OCI-LY3 (cell line): ENCODE measurements around the gene ALKBH1.

Source experiments
- H2AFZ ChIP-seq: fragments of 200-600, 300-600 bp; shearing (Covaris generic); 2 replicates; pipeline ENCODE4 v1.6.0; 2014; ENCODE audit warnings: antibody characterized with exemption, low read depth, low read length
- H3K27ac ChIP-seq: fragments of 200-600, 300-600 bp; sonication (generic); 2 replicates; pipeline ENCODE4 v1.5.1; 2014; ENCODE audit warnings: mild to moderate bottlenecking, low read length, moderate library complexity, mixed read lengths
- H3K27me3 ChIP-seq: fragments of 200-600, 300-600 bp; sonication (generic); 2 replicates; pipeline ENCODE4 v1.6.1; 2014; ENCODE audit warnings: low read depth, low read length, mixed read lengths
- H3K36me3 ChIP-seq: fragments of 200-600, 300-600 bp; sonication (generic); replicated peaks from 2 replicates; pipeline ENCODE3; 2014; ENCODE audit warnings: low read depth, low read length, mixed read lengths
- H3K4me1 ChIP-seq: fragments of 300-600, 200-600 bp; sonication (generic); 2 replicates; pipeline ENCODE4 v1.6.1; 2014; ENCODE audit warnings: low read length, mixed read lengths
- H3K4me2 ChIP-seq: fragments of 200-600, 300-600 bp; sonication (generic); 2 replicates; pipeline ENCODE4 v1.6.1; 2014; ENCODE audit warnings: low read length, mixed read lengths
- H3K4me3 ChIP-seq: fragments of 300-600, 200-600 bp; sonication (generic); 2 replicates; pipeline ENCODE4 v1.5.1; 2014; ENCODE audit warnings: antibody characterized with exemption, mild to moderate bottlenecking, low read length, moderate library complexity
- H3K79me2 ChIP-seq: fragments of 300-600, 200-600 bp; shearing (Covaris generic); 2 replicates; pipeline ENCODE4 v1.6.1; 2014; ENCODE audit warnings: mild to moderate bottlenecking, low read length, mixed read lengths
- H3K9ac ChIP-seq: fragments of 300-600, 200-600 bp; shearing (Covaris generic); 2 replicates; pipeline ENCODE4 v1.6.0; 2014; ENCODE audit warnings: mild to moderate bottlenecking, low read length, moderate library complexity
- H3K9me3 ChIP-seq: fragments of 200-600, 300-600 bp; shearing (Covaris generic); 2 replicates; pipeline ENCODE4 v1.6.1; 2014; ENCODE audit warnings: low read length, mixed read lengths; ENCODE audit not compliant: insufficient read depth
- H4K20me1 ChIP-seq: fragments of 200-600, 300-600 bp; sonication (generic); 2 replicates; pipeline ENCODE4 v1.6.1; 2016; ENCODE audit warnings: low read length, mixed read lengths; ENCODE audit not compliant: insufficient read depth
- EZH2phosphoT487 ChIP-seq: fragments of 200-600 bp; shearing (Covaris generic); IDR thresholded peaks from 2 replicates; pipeline ENCODE4 v1.6.1; 2018; ENCODE audit warnings: antibody characterized with exemption, mixed run types, low read depth
- TF ChIP-seq, protein P1 (sequence below): fragments of 200-600, 300-600 bp; sonication (generic); IDR thresholded peaks from 2 replicates; pipeline ENCODE4 v1.5.1; 2014; ENCODE audit warnings: antibody characterized with exemption, low read length, low read depth

The ALKBH1 gene

DNA sequence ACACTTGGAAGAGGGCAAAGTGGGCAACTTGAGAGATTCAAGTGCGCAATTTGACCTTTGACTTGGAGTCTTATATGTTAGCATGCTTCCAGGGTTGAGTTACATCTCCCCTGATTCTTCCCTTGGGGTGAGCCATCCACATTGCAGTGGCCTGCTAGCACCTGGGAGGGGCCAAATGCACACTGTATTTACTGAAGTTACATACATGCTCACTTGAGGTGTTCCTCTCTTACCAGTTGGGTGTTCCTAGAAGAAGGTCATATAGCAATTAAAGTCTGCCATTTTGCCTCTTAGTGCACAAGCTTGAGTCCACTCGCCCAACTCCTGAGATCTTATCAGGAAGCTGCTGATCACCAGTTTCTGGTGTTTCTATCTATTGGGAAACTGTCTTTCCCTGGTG is 77.7 kb downstream of the ALKBH1 start:
- 0 out of 2 replicates have a peak, but pooled peaks cover 9% of the 10 kb centered on the region for H3K9me3 ChIP-seq
- TF ChIP-seq EZH2phosphoT487 = no peak
- TF ChIP-seq, protein P1, sequence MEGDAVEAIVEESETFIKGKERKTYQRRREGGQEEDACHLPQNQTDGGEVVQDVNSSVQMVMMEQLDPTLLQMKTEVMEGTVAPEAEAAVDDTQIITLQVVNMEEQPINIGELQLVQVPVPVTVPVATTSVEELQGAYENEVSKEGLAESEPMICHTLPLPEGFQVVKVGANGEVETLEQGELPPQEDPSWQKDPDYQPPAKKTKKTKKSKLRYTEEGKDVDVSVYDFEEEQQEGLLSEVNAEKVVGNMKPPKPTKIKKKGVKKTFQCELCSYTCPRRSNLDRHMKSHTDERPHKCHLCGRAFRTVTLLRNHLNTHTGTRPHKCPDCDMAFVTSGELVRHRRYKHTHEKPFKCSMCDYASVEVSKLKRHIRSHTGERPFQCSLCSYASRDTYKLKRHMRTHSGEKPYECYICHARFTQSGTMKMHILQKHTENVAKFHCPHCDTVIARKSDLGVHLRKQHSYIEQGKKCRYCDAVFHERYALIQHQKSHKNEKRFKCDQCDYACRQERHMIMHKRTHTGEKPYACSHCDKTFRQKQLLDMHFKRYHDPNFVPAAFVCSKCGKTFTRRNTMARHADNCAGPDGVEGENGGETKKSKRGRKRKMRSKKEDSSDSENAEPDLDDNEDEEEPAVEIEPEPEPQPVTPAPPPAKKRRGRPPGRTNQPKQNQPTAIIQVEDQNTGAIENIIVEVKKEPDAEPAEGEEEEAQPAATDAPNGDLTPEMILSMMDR = no peak
- no peaks in the 10 kb centered on the region for H3K36me3 ChIP-seq
- H3K27ac ChIP-seq = no peak overlapping the region
- H3K4me3 ChIP-seq = no peak overlapping the region
- no peaks in the 10 kb centered on the region for H3K4me1 ChIP-seq
- no peaks in the 10 kb centered on the region; the same call in 1 of the 2 replicates for H3K27me3 ChIP-seq
- no peak overlapping the region for H3K9ac ChIP-seq
- H3K79me2 ChIP-seq = no peaks in the 10 kb centered on the region
- H3K4me2 ChIP-seq = no peak overlapping the region
- no peaks in the 10 kb centered on the region for H4K20me1 ChIP-seq
- no peak overlapping the region for H2AFZ ChIP-seq

DNA sequence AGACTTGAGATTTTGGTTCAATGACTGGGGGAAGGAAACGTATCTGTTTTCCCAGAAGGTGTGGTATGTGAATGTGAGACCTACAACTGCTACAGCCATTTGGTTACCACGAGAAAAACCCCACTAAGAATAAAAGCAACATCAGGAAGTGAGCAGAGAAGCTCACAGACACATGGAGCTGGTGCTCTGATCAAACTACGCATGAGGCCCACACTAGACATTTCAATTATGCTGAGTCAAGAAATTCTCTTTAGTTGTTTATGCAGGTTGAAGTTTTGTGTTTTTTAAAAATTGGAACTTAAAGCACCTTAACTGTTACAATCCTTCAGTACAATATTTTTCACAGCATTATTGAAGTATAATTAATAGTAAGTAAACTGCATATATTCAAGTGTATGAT is 82.5 kb downstream of the ALKBH1 start:
- no peaks in the 10 kb centered on the region for H3K4me1 ChIP-seq
- no peak overlapping the region for H3K4me3 ChIP-seq
- H3K4me2 ChIP-seq = no peak overlapping the region
- no peaks in the 10 kb centered on the region for H3K27me3 ChIP-seq
- TF ChIP-seq, protein P1 = no peak
- no peak for TF ChIP-seq EZH2phosphoT487
- 0 out of 2 replicates have a peak, but pooled peaks cover 6% of the 10 kb centered on the region for H3K9me3 ChIP-seq
- H3K27ac ChIP-seq = no peak overlapping the region
- H2AFZ ChIP-seq = no peak overlapping the region
- no peaks in the 10 kb centered on the region for H3K36me3 ChIP-seq
- H4K20me1 ChIP-seq = no peaks in the 10 kb centered on the region
- no peak overlapping the region for H3K9ac ChIP-seq
- H3K79me2 ChIP-seq = no peaks in the 10 kb centered on the region

DNA sequence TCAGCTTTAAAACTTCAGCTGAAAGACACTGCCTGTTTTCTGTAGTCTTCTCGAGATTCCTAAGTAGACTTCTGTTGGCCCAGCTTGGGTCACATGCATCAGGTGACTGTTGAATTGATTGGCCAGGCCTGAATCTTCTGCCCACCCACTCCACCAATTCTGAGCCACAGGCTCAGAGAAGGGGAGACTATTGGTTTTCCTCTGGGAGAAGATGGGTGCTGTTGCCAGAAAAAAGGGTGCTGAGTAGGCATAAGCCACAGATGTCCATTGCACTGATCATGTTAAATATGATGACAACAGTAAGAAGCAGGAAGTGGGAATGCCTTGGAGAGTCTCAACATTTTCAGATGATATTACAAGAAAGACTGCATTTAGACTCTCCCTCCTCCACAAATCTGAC is 84.6 kb downstream of the ALKBH1 start:
- no peaks in the 10 kb centered on the region for H3K27me3 ChIP-seq
- H3K4me1 ChIP-seq = no peaks in the 10 kb centered on the region
- H3K36me3 ChIP-seq = no peaks in the 10 kb centered on the region
- no peak overlapping the region for H3K4me2 ChIP-seq
- H2AFZ ChIP-seq = no peak overlapping the region
- no peak overlapping the region for H3K9ac ChIP-seq
- H3K79me2 ChIP-seq = no peaks in the 10 kb centered on the region
- TF ChIP-seq, protein P1 = no peak
- no peak for TF ChIP-seq EZH2phosphoT487
- no peaks in the 10 kb centered on the region for H4K20me1 ChIP-seq
- no peak overlapping the region for H3K4me3 ChIP-seq
- no peaks in the 10 kb centered on the region for H3K9me3 ChIP-seq
- H3K27ac ChIP-seq = no peak overlapping the region
